HepG2 (cell line): ENCODE measurements around the gene ZMYND10. TPM values are rescaled to one million over a fixed set of nuclear protein-coding genes. Genes with fewer than 3 reads are reported as not detected.

Source experiments
- CBX1 ChIP-seq: IDR thresholded peaks from one replicate; pipeline ENCODE4 v1.6.1; 2016; ENCODE audit warnings: antibody characterized with exemption, low read depth
- HDAC1 ChIP-seq: sonication (generic); formaldehyde crosslinking; IDR thresholded peaks from 2 replicates; pipeline ENCODE4 v1.5.1; 2020; ENCODE audit warnings: mild to moderate bottlenecking, missing genetic modification reagents
- HIVEP1 ChIP-seq: sonication (generic); formaldehyde crosslinking; IDR thresholded peaks from 2 replicates; pipeline ENCODE4 v1.4.0; 2020; ENCODE audit warnings: mild to moderate bottlenecking, missing genetic modification reagents
- KAT8 ChIP-seq: IDR thresholded peaks from 2 replicates; pipeline ENCODE4 v1.6.1; 2016; ENCODE audit warnings: missing genetic modification reagents, missing compliant biosample characterization
- KLF9 ChIP-seq: IDR thresholded peaks from 2 replicates; pipeline ENCODE4 v1.6.1; 2016; ENCODE audit warnings: low read depth
- MTF1 ChIP-seq: sonication (generic); formaldehyde crosslinking; IDR thresholded peaks from 2 replicates; pipeline ENCODE4 v1.5.0; 2020; ENCODE audit warnings: missing genetic modification reagents
- NFYC ChIP-seq: IDR thresholded peaks from 2 replicates; pipeline ENCODE4 v1.6.1; 2016; ENCODE audit warnings: missing genetic modification reagents, missing compliant biosample characterization
- POLR2AphosphoS2 ChIP-seq: IDR thresholded peaks from 2 replicates; pipeline ENCODE4 v1.6.1; 2011; ENCODE audit warnings: low read depth, low read length, improper control_type of control experiment
- POLR2AphosphoS5 ChIP-seq: IDR thresholded peaks from 2 replicates; pipeline ENCODE4 v1.6.1; 2012; ENCODE audit warnings: low read depth, low read length
- RBAK ChIP-seq: sonication (generic); formaldehyde crosslinking; IDR thresholded peaks from 2 replicates; pipeline ENCODE4 v1.5.1; 2020; ENCODE audit warnings: mild to moderate bottlenecking, missing genetic modification reagents
- SATB2 ChIP-seq: sonication (generic); formaldehyde crosslinking; IDR thresholded peaks from 2 replicates; pipeline ENCODE4 v1.5.0; 2020; ENCODE audit warnings: missing genetic modification reagents
- SRF ChIP-seq: IDR thresholded peaks from 2 replicates; pipeline ENCODE4 v1.6.1; 2011; ENCODE audit warnings: mild to moderate bottlenecking, low read depth, low read length, moderate library complexity
- TEAD3 ChIP-seq: optimal IDR thresholded peaks from 2 replicates; pipeline ENCODE3; 2016; ENCODE audit warnings: borderline replicate concordance
- ZBTB3 ChIP-seq: sonication (generic); formaldehyde crosslinking; IDR thresholded peaks from 2 replicates; pipeline ENCODE4 v1.4.0; 2020; ENCODE audit warnings: low read depth, mild to moderate bottlenecking, moderate library complexity, missing genetic modification reagents, borderline replicate concordance
- ZFP90 ChIP-seq: sonication (generic); formaldehyde crosslinking; IDR thresholded peaks from 2 replicates; pipeline ENCODE4 v1.8.0; 2022; ENCODE audit warnings: missing genetic modification reagents, mild to moderate bottlenecking, inconsistent platforms, borderline replicate concordance
- ZNF235 ChIP-seq: sonication (generic); formaldehyde crosslinking; IDR thresholded peaks from 2 replicates; pipeline ENCODE4 v1.8.1; 2023; ENCODE audit warnings: mild to moderate bottlenecking, missing genetic modification reagents, borderline replicate concordance
- ZNF318 ChIP-seq: sonication (generic); formaldehyde crosslinking; IDR thresholded peaks from 2 replicates; pipeline ENCODE4 v1.4.0; 2020; ENCODE audit warnings: mild to moderate bottlenecking, missing genetic modification reagents
- ZNF44 ChIP-seq: sonication (generic); formaldehyde crosslinking; IDR thresholded peaks from 2 replicates; pipeline ENCODE4 v1.5.1; 2020; ENCODE audit warnings: mild to moderate bottlenecking, missing genetic modification reagents
- ZNF484 ChIP-seq: sonication (generic); formaldehyde crosslinking; IDR thresholded peaks from 2 replicates; pipeline ENCODE4 v1.5.1; 2020; ENCODE audit warnings: mild to moderate bottlenecking, low read depth, missing genetic modification reagents, borderline replicate concordance
- ZNF496 ChIP-seq: sonication (generic); formaldehyde crosslinking; IDR thresholded peaks from 2 replicates; pipeline ENCODE4 v1.8.1; 2023; ENCODE audit warnings: mild to moderate bottlenecking, moderate library complexity, missing genetic modification reagents; ENCODE audit not compliant: insufficient replicate concordance
- ZNF740 ChIP-seq: sonication (generic); formaldehyde crosslinking; IDR thresholded peaks from 2 replicates; pipeline ENCODE4 v1.4.0; 2020; ENCODE audit warnings: missing genetic modification reagents
- ZNF792 ChIP-seq: IDR thresholded peaks from 2 replicates; pipeline ENCODE4 v1.6.1; 2016
- ZSCAN30 ChIP-seq: sonication (generic); formaldehyde crosslinking; IDR thresholded peaks from 2 replicates; pipeline ENCODE4 v1.5.0; 2020; ENCODE audit warnings: mild to moderate bottlenecking, missing genetic modification reagents
- ZSCAN9 ChIP-seq: IDR thresholded peaks from 2 replicates; pipeline ENCODE4 v1.6.1; 2016; ENCODE audit warnings: borderline replicate concordance
- polyA plus RNA-seq, 8 experiments: library from polyadenylated mRNA; depleted of rRNA in 3 of 8; stranded (reverse) in 7 of 8; unstranded in 1 of 8; fragments of >200 nt; fragmentation: Illumina TruSeq in 4 of 8; extraction: Trizol in 4 of 8; gene quantifications; 2 replicates each; pipeline versions ENCODE4 v1.2.1 to v1.2.3, GENCODE V29; 2011 to 2016; ENCODE audit warnings: low read depth in 4 of 8, missing spikeins in 1 of 8, mixed read lengths in 1 of 8; ENCODE audit not compliant: insufficient read depth in 1 of 8
- total RNA-seq, 5 experiments: library from RNA; depleted of rRNA; stranded (reverse); fragments of >200 nt; fragmentation: Illumina TruSeq; extraction: Trizol; gene quantifications; 2 replicates each; pipeline ENCODE4 v1.2.3, GENCODE V29; 2016; ENCODE audit warnings: low read depth in 1 of 5

Gene ZMYND10
- total and polyA plus RNA-seq, 2 of the 13 experiments (the other 11 are each of a cell fraction or from before 2014, with no cell fraction given) = 0.60 to 0.74 TPM

GRCh38 chr3:50303013-50303815, 42.3 kb downstream of the ZMYND10 start, which contains the start of gene HYAL1 (continued):
- no peak for TF ChIP-seq CBX1
- TF ChIP-seq HIVEP1 (CRISPR knock-in tag) = peak; percentile 70
- 0 out of 2 replicates have a peak, but pooled peaks have one; percentile 13 for TF ChIP-seq ZNF44
- TF ChIP-seq KLF9 (CRISPR knock-in tag) = no peak
- 0 out of 2 replicates have a peak, but pooled peaks have one; percentile 27 for TF ChIP-seq MTF1 (CRISPR knock-in tag)
- peak; percentile 66; the same call in 1 of the 2 replicates for TF ChIP-seq ZNF235 (CRISPR knock-in tag)
- TF ChIP-seq HDAC1 (CRISPR knock-in tag) = peak; percentile 83
- peak; percentile 32; the same call in 1 of the 2 replicates for TF ChIP-seq ZNF792 (CRISPR knock-in tag)
- peak; percentile 6 for TF ChIP-seq TEAD3 (CRISPR knock-in tag)
- peak; percentile 99 for TF ChIP-seq POLR2AphosphoS5
- TF ChIP-seq POLR2AphosphoS2 = no peak
- no peak for TF ChIP-seq ZNF496
- TF ChIP-seq ZBTB3 (CRISPR knock-in tag) = no peak
- no peak for TF ChIP-seq SATB2 (CRISPR knock-in tag)
- TF ChIP-seq ZNF318 = 0 out of 2 replicates have a peak, but pooled peaks have one; percentile 22
- no peak for TF ChIP-seq SRF
- TF ChIP-seq ZSCAN9 (CRISPR knock-in tag) = peak; percentile 80; the same call in 1 of the 2 replicates
- TF ChIP-seq ZNF740 (CRISPR knock-in tag) = 0 out of 2 replicates have a peak, but pooled peaks have one; percentile 29
- TF ChIP-seq NFYC (CRISPR knock-in tag) = no peak
- TF ChIP-seq RBAK = no peak
- peak; percentile 77; the same call in 1 of the 2 replicates for TF ChIP-seq KAT8 (CRISPR knock-in tag)
- peak; percentile 89; the same call in 1 of the 2 replicates for TF ChIP-seq ZSCAN30 (CRISPR knock-in tag)
- TF ChIP-seq ZNF484 (CRISPR knock-in tag) = no peak
- peak; percentile 64; the same call in 1 of the 2 replicates for TF ChIP-seq ZFP90
